Heart left ventricle (tissue), 16 donors: ENCODE results near the gene NKX3-2. TPM values are rescaled to one million over a fixed set of nuclear protein-coding genes. Genes with fewer than 3 reads are reported as not detected.

Source experiments
- ATAC-seq, 4 donors: fragments of 200-7000 bp; cut with Tn5 transposase; one replicate each; pipeline ENCODE4 v1.9.1; 2020 to 2022; ENCODE audit warnings: moderate library complexity in 4 of 4, mild to moderate bottlenecking in 3 of 4, moderate number of reproducible peaks in 1 of 4
- DNase-seq, 5 donors: peaks; one replicate each; pipeline ENCODE4 v3.0.0-alpha.2; 2020
- H3K27ac ChIP-seq, 12 donors: fragments of 200-600 bp; sonication (generic) in 4 of 12; one replicate each; pipeline versions ENCODE4 v1.5.0 to v1.8.0; 2016 to 2022; ENCODE audit warnings: mild to moderate bottlenecking in 2 of 12
- H3K27me3 ChIP-seq, 9 donors: fragments of 200-600 bp; sonication (generic) in 2 of 9; one replicate each; pipeline versions ENCODE4 v1.5.1 to v1.8.0; 2016 to 2022; ENCODE audit warnings: mild to moderate bottlenecking in 3 of 9
- H3K36me3 ChIP-seq, 9 donors: fragments of 200-600 bp; sonication (generic) in 2 of 9; one replicate each; pipeline versions ENCODE4 v1.5.0 to v1.8.0; 2018 to 2022; ENCODE audit warnings: mild to moderate bottlenecking in 2 of 9
- H3K4me1 ChIP-seq, 12 donors: fragments of 200-600 bp; sonication (generic) in 4 of 12; one replicate each; pipeline versions ENCODE4 v1.5.0 to v1.8.0; 2016 to 2022; ENCODE audit warnings: mild to moderate bottlenecking in 3 of 12
- H3K4me3 ChIP-seq, 12 donors: fragments of 200-600 bp; sonication (generic) in 4 of 12; one replicate each; pipeline versions ENCODE4 v1.5.0 to v1.8.0; 2017 to 2022; ENCODE audit warnings: mild to moderate bottlenecking in 9 of 12, moderate library complexity in 4 of 12
- H3K9me3 ChIP-seq, 12 donors: fragments of 200-600 bp; sonication (generic) in 4 of 12; one replicate each; pipeline versions ENCODE4 v1.5.0 to v1.8.0; 2016 to 2022; ENCODE audit warnings: mild to moderate bottlenecking in 1 of 12
- CTCF ChIP-seq, 12 donors: fragments of 200-600 bp; sonication (generic) in 4 of 12; IDR thresholded peaks; one replicate each; pipeline versions ENCODE4 v1.5.0 to v1.8.0; 2018 to 2022; ENCODE audit warnings: antibody characterized with exemption in 12 of 12, mild to moderate bottlenecking in 5 of 12
- POLR2A ChIP-seq, 2 donors: fragments of 450-650 bp; IDR thresholded peaks; one replicate each; pipeline ENCODE4 v1.6.1; 2017; ENCODE audit warnings: antibody characterized with exemption in 2 of 2, mild to moderate bottlenecking in 2 of 2, moderate library complexity in 2 of 2
- WGBS, 4 donors: extraction: QIAGEN DNeasy Blood & Tissue Kit in 2 of 4; methylation state at CpG; one replicate each; pipeline versions ENCODE4 v1.1.5 to v1.1.7; 2013 to 2018; 5-methylcytosine and 5-hydroxymethylcytosine counted together
- intact Hi-C, 10 donors: fragments of 100-400 bp; cut with DNase I; formaldehyde crosslinking; loops; one replicate each; pipeline versions ENCODE4 v1.11.1 to v1.14.2; 2022
- polyA plus RNA-seq, 2 donors: library from polyadenylated mRNA; stranded (reverse); fragments of 200-250 nt; gene quantifications; one replicate each; pipeline ENCODE4 v1.2.3, GENCODE V29; 2013
- total RNA-seq, 9 donors: library from RNA; depleted of rRNA in 2 of 9; stranded (reverse); fragments of >200 nt in 2 of 9; fragmentation: NEBNext Ultra II Directional in 3 of 9; extraction: Animal tissue kit (Norgen Biotek cat#: 25700) in 3 of 9; gene quantifications; one replicate each; pipeline versions ENCODE4 v1.1.0 to v1.2.4, GENCODE V29; 2016 to 2023
- donor health status: ischemic (EF 13 %, LVEDD 7.1; RV severe dilation, severe dysfunction).
- donor health status: healthy with polysubstance abuse.
- donor health status: DM: no; HTN: yes; CAD: no.
- donor health status: DM: no; HTN: no; CAD: no.
- donor health status: ischemic (EF 25% LVEDD 6.9; RV normal size, moderate dysfunction).
- donor health status: ischemic (EF 25% LVEDD 5.7; RV mildly dilated, moderate dysfunction).
- donor health status: healthy.
- donor health status: DM: yes; HTN: yes; CAD: no.
- donor health status: ischemic (EF 35%, LVEDD 5.7; RV mildly dilated, moderate dysfunction).
- donor health status: nonischemic (EF 11% LVEDD 7.7; RV severe dilation, severe dysfunction).
- donor health status: DM: yes; HTN: yes; CAD: no.
- donor health status: PGD.
- donor health status: ischemic (EF 29% LVEDD 5.4; RV normal size, mild dysfunction).
- donor health status: nonischemic (EF 23%, LVEDD 6.1; RV moderate dilation, normal function).

Gene NKX3-2
- total and polyA plus RNA-seq, 11 donors, result 0.11 to 0.25 (median 0.16) TPM; not detected in 8

- Histone ChIP-seq H3K4me1 (peaks cover 0 to 44% (median 29%) of the 10 kb centered on the region in 12 donors), H3K27ac (peak overlapping the region in 1 of 12 donors; percentile 83), H3K9me3 (peaks cover 0 to 25% (median 2%) of the 10 kb centered on the region in 12 donors), H3K36me3 (no peaks in the 10 kb centered on the region), H3K4me3 (peak overlapping the region in 8 of 12 donors; percentile 12 to 51 (median 36)), H3K27me3 (peaks cover 47 to 91% (median 77%) of the 10 kb centered on the region in 9 donors)
- DNase-seq (no peak), ATAC-seq (no peak)
- WGBS, 4 donors, result 8 to 10% (median 9%) methylated on average over 29 to 35 of the region's 35 CpGs
- intact Hi-C loops, result loop anchor here in 8 of 10 donors (2.0 to 5.0 kb wide), 5 partner anchors 696 to 821 kb away; no protein-coding TSS in a partner anchor
- TF ChIP-seq CTCF (IDR thresholded peaks at IDR 0.05) (no peak), POLR2A (IDR thresholded peaks at IDR 0.05) (no peak)
Observed at GRCh38 chr4:13548059-13548983, 4.0 kb upstream of the NKX3-2 start.

- intact Hi-C loops, result loop anchor here in 8 of 10 donors (2.0 to 5.0 kb wide), 5 partner anchors 695 to 820 kb away; no protein-coding TSS in a partner anchor
- H3K9me3 ChIP-seq, result peaks cover 0 to 18% (median 2%) of the 10 kb centered on the region in 12 donors
- peaks cover 55 to 98% (median 83%) of the 10 kb centered on the region in 9 donors for H3K27me3 ChIP-seq
- peak overlapping the region in 1 of 12 donors; percentile 83 for H3K27ac ChIP-seq
- H3K4me1 ChIP-seq, result peaks cover 0 to 45% (median 29%) of the 10 kb centered on the region in 12 donors
- 1 to 3% (median 2%) methylated on average over 29 to 56 of the region's 56 CpGs for WGBS, 4 donors
- TF ChIP-seq POLR2A (IDR thresholded peaks at IDR 0.05), result no peak
- TF ChIP-seq CTCF (IDR thresholded peaks at IDR 0.05), result no peak
- H3K36me3 ChIP-seq, result no peaks in the 10 kb centered on the region
- DNase-seq (peak in 1 of 5 donors; percentile 58), ATAC-seq (no peak)
- H3K4me3 ChIP-seq, result peak overlapping the region in 11 of 12 donors; percentile 11 to 51 (median 36)
Observed at GRCh38 chr4:13547485-13548041, 3.3 kb upstream of the NKX3-2 start.

- peaks cover 0 to 51% (median 33%) of the 10 kb centered on the region in 12 donors for H3K4me1 ChIP-seq
- H3K27ac ChIP-seq, result peak overlapping the region in 1 of 12 donors; percentile 83
- H3K9me3 ChIP-seq, result peaks cover 0 to 13% (median 2%) of the 10 kb centered on the region in 12 donors
- no peaks in the 10 kb centered on the region for H3K36me3 ChIP-seq
- WGBS, 4 donors, result 2 to 4% (median 4%) methylated on average over 49 to 54 of the region's 54 CpGs
- ATAC-seq, result no peak
- intact Hi-C loops, result loop anchor here in 3 of 10 donors (5.0 kb wide), 1 partner anchor 820 kb away; no protein-coding TSS in a partner anchor
- H3K27me3 ChIP-seq, result peaks cover 59 to 100% (median 88%) of the 10 kb centered on the region in 9 donors
- DNase-seq, result peak in 2 of 5 donors; percentile 18 to 54
- TF ChIP-seq CTCF (IDR thresholded peaks at IDR 0.05) (no peak), POLR2A (IDR thresholded peaks at IDR 0.05) (no peak)
- peak overlapping the region in 11 of 12 donors; percentile 11 to 51 (median 36) for H3K4me3 ChIP-seq
Observed at GRCh38 chr4:13546941-13547484, 2.7 kb upstream of the NKX3-2 start.
